Activated CD8-positive, alpha-beta memory T cell treated with anti-CD3 and anti-CD28 coated beads for 4 hours (primary cell): ENCODE results near the gene MYH16.
"Not testable (repeated sequence)": the region's sequence is repeated elsewhere in the genome, so short reads cannot be mapped to it uniquely, and the experiment has no call there.

ENCODE experiments used
- DNase-seq, 2 donors: peaks; one replicate each; pipeline ENCODE4 v3.0.0-alpha.2; 2020; ENCODE audit warnings: low read depth in 2 of 2

MYH16 gene

DNA sequence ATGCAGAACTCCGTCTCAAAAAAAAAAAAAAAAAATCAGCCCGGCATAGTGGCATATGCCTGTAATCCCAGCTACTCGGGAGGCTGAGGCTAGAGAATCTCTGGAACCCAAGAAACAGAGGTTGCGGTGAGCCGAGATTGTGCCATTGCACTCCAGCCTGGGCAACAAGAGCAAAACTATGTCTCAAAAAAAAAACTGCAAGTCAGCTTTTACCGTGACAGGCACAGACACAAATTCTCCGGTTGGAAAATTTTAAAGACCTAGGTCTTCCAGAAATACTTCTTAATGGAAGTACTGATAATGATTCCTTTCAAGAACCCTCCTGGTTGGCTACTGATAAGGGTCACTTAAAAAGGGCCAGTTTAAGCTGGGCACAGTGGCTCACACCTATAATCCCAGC is 82.5 kb downstream of the MYH16 start:
- DNase-seq: no peak

DNA sequence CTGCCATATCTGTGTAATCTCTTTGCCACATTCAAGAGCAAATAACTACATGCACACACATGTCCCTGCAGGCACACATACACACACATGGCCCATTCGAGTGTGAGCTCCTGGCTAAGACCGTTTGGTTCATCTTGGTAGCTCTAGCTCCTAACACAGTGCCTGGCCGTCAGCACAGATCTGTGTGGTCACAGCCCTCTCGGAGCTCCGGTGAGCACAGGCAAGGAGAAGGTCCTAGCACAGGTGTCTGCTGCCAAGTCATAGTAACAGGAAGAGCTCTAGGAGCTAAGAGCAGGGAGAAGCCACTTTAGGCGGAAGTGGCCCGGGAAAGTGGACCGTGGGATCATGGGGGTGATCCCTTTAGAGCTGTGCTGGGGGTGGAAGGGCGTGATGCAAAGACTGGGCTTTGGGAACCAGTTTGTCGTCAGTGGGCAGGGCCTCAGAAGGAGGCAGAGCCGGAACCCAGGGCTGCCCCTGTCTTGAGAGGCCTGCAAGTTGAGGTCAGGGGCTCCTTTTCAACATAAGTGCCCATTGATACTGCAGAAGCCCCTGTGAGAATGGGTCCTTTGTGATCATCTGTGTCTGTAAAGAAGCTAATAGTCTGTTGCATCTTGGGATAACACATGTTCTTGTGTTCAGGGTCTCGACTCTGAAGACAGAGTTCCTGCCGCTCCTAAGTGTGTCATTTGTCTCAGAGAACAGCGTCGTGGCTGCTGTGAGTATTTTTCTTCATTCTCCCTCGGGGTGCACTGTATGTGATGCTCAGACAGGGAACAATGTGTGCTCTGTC is 85.3 kb downstream of the MYH16 start:
- no peak for DNase-seq

GRCh38 chr7:99358521-99358920 is 85.9 kb downstream of the MYH16 start:
- DNase-seq: not testable (repeated sequence)

DNA sequence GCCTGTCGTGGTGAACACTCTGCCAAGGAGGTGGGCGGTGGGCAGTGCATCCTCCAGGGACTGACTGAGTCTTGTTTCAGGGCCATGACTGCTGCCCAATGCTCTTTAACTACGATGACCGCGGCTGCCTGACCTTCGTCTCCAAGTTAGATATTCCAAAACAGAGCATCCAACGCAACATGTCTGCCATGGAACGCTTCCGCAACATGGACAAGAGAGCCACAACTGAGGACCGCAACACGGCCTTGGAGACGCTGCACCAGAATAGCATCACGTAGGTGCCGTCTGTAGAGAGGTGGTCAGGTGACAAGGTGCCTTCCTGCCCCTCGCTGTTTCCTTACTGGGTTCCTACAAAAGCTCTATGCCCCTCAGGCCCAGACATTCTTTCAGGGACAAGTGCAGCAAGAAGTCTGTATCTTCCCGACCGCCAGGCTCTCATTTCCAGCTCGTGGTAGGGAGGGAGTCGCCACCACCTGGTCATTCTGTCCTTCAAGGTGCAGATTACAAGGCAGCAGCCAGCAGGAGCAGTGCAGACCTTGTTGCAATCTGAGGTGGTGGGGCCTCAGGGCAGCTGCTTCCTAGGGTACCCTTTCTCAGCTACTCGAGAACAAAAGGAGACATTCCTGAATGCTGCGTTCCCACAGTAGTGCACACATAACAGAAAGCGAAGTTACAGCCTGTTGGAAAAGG is 87.0 kb downstream of the MYH16 start:
- DNase-seq: no peak
